Activated T-cell treated with anti-CD3 and anti-CD28 coated beads, Interleukin-2, amount 50 U/mL, for 4 hours (primary cell): ENCODE results near the gene MBD3L1. TPM values are rescaled to one million over a fixed set of nuclear protein-coding genes. Genes with fewer than 3 reads are reported as not detected.
A peak's percentile ranks its signal among the peaks of the same experiment; 100 is the strongest.

ENCODE experiments used
- ATAC-seq, 2 donors: fragments of 200-7000 bp; cut with Tn5 transposase; one replicate each; pipeline ENCODE4 v1.10.0; 2021
- DNase-seq: peaks from one replicate; pipeline ENCODE4 v3.0.0-alpha.2; 2020
- H3K27me3 Mint-ChIP-seq: one replicate; pipeline ENCODE4 v1.8.0; 2021; ENCODE audit warnings: low read depth, mixed read lengths
- H3K36me3 Mint-ChIP-seq: one replicate; pipeline ENCODE4 v1.8.0; 2022; ENCODE audit warnings: mixed read lengths; ENCODE audit not compliant: insufficient read depth
- H3K4me1 Mint-ChIP-seq: one replicate; pipeline ENCODE4 v1.8.0; 2021; ENCODE audit warnings: low read depth, mixed read lengths
- H3K4me3 Mint-ChIP-seq: one replicate; pipeline ENCODE4 v1.8.0; 2021; ENCODE audit warnings: mild to moderate bottlenecking, moderate library complexity, mixed read lengths
- H3K9me3 Mint-ChIP-seq: one replicate; pipeline ENCODE4 v1.8.0; 2021; ENCODE audit warnings: mixed read lengths
- total RNA-seq, 3 donors: library from RNA; stranded (reverse); gene quantifications; one replicate each; pipeline ENCODE4 v1.2.1, GENCODE V29; 2021

Gene MBD3L1
- not detected for total RNA-seq

GRCh38 chr19:8832132-8833021, at the start of gene MBD3L1, which contains the start of gene ZNF558:
MBD3L1 (plus strand) TSS chr19:8832377; CDS start chr19:8842679, 10,302 bp downstream.
ZNF558 (minus strand) TSS chr19:8832304; CDS start chr19:8822659, 9,645 bp downstream.
- ATAC-seq (peak; percentile 95 to 97), DNase-seq (peak; percentile 98)
- Mint-ChIP-seq H3K27me3 (no peaks in the 10 kb centered on the region), H3K4me1 (peaks cover 26% of the 10 kb centered on the region), H3K9me3 (peaks cover 3% of the 10 kb centered on the region), H3K36me3 (peaks cover 16% of the 10 kb centered on the region), H3K4me3 (peak within 1 kb of the TSS; percentile 84)

GRCh38 chr19:8794823-8795222, 37.4 kb upstream of the MBD3L1 start:
- Mint-ChIP-seq H3K4me1 (no peaks in the 10 kb centered on the region), H3K4me3 (no peak overlapping the region), H3K36me3 (no peaks in the 10 kb centered on the region), H3K27me3 (no peaks in the 10 kb centered on the region), H3K9me3 (peaks cover 13% of the 10 kb centered on the region)
- ATAC-seq = no peak
- DNase-seq = no peak

DNA sequence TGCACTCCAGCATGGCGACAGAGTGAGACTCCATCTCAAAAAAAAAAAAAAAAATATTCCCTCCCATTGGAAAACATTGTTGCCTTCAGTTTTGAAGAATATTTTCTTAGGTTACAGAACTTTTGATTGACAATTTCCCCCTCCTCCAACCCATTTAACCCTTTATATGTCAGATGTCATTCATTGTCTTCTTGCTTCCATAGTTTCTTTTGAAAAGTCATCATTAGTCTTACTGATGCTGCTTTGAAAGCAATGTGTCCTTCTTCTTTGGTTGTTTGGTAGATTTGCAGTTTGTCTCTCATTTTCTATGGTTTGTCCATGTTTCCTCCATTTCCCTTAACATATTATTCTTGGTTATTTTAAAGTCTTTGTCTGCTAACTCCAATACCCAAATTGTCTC, 25.5 kb upstream of the MBD3L1 start:
- no peak for DNase-seq
- Mint-ChIP-seq H3K9me3 (peaks cover 47% of the 10 kb centered on the region), H3K27me3 (no peaks in the 10 kb centered on the region), H3K4me3 (no peak overlapping the region), H3K36me3 (peaks cover 58% of the 10 kb centered on the region), H3K4me1 (no peaks in the 10 kb centered on the region)
- no peak for ATAC-seq

DNA sequence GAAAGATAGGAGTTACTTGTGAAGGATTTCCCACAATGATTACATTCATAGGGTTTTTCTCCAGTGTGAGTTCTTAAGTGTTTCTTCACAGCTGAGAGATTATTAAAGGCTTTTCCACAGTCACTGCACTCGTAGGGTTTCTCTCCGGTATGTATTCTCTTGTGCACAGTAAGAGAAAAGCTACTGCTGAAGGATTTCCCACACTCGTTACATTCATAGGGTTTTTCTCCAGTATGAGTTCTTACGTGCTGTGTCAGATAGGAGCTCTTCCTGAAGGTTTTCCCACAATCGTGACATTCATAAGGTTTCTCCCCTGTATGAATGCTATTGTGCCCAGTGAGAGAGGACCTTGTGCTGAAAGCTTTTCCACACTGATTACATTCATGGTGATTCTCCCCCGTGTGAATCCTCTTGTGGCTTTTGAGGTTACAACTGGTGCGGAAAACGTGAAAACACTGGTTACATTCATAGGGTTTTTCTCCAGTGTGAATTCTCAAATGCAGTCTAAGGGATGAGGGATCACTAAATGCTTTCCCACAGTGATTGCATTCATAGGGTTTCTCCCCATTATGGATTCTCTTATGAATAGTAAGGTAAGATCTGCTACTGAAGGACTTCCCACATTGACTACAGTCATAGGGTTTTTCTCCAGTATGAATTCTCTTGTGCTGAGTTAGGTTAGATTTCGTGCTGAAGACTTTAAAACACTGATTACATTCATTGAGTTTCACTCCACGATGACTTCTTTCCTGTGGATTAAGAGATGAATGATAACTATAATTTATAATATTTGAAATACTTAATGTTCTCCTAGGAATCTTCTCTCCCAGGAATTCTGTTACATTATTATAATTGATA, 20.6 kb upstream of the MBD3L1 start:
- Mint-ChIP-seq H3K36me3 (peaks cover 81% of the 10 kb centered on the region), H3K4me1 (no peaks in the 10 kb centered on the region), H3K9me3 (peaks cover 56% of the 10 kb centered on the region), H3K4me3 (no peak overlapping the region), H3K27me3 (no peaks in the 10 kb centered on the region)
- DNase-seq (no peak), ATAC-seq (no peak)

- ATAC-seq = no peak
- H3K4me1 Mint-ChIP-seq = no peaks in the 10 kb centered on the region
- peaks cover 60% of the 10 kb centered on the region for H3K9me3 Mint-ChIP-seq
- DNase-seq = no peak
- H3K4me3 Mint-ChIP-seq = no peak overlapping the region
- H3K27me3 Mint-ChIP-seq = no peaks in the 10 kb centered on the region
- H3K36me3 Mint-ChIP-seq = peaks cover 89% of the 10 kb centered on the region
Measured at GRCh38 chr19:8814176-8814575, 18.0 kb upstream of the MBD3L1 start.

GRCh38 chr19:8815780-8816179, 16.4 kb upstream of the MBD3L1 start:
- no peaks in the 10 kb centered on the region for H3K27me3 Mint-ChIP-seq
- H3K4me3 Mint-ChIP-seq = no peak overlapping the region
- DNase-seq (no peak), ATAC-seq (no peak)
- H3K4me1 Mint-ChIP-seq = no peaks in the 10 kb centered on the region
- peaks cover 59% of the 10 kb centered on the region for H3K9me3 Mint-ChIP-seq
- peaks cover 97% of the 10 kb centered on the region for H3K36me3 Mint-ChIP-seq

GRCh38 chr19:8820234-8820633, 11.9 kb upstream of the MBD3L1 start:
- H3K4me3 Mint-ChIP-seq = no peak overlapping the region
- peaks cover 33% of the 10 kb centered on the region for H3K9me3 Mint-ChIP-seq
- peaks cover 91% of the 10 kb centered on the region for H3K36me3 Mint-ChIP-seq
- no peak for ATAC-seq
- no peaks in the 10 kb centered on the region for H3K4me1 Mint-ChIP-seq
- no peak for DNase-seq
- H3K27me3 Mint-ChIP-seq = no peaks in the 10 kb centered on the region

GRCh38 chr19:8821748-8822241, 10.4 kb upstream of the MBD3L1 start:
- DNase-seq (no peak), ATAC-seq (no peak)
- H3K4me1 Mint-ChIP-seq = peaks cover 2% of the 10 kb centered on the region
- no peak overlapping the region for H3K4me3 Mint-ChIP-seq
- H3K27me3 Mint-ChIP-seq = no peaks in the 10 kb centered on the region
- H3K9me3 Mint-ChIP-seq = peaks cover 18% of the 10 kb centered on the region
- peaks cover 80% of the 10 kb centered on the region for H3K36me3 Mint-ChIP-seq

DNA sequence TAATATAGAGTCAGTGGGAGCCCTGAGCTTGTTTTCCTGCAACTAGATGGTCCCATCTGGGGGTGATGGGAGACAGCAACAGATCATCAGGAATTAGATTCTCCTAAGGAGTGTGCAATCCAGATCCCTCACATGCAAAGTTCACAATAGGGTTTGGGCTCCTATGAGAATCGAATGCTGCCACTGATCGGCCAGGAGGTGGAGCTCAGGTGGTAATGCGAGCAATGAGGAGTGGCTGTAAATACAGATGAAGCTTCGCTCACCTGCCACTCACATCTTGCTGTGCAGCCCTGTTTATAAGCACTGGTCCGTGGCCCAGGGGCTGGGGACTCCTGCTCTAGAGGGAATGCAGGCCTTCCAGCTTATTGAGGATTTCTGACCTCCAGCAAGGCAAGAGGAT, 5.8 kb upstream of the MBD3L1 start:
- no peak for ATAC-seq
- Mint-ChIP-seq H3K4me3 (no peak overlapping the region), H3K27me3 (no peaks in the 10 kb centered on the region), H3K36me3 (peaks cover 59% of the 10 kb centered on the region), H3K9me3 (no peaks in the 10 kb centered on the region), H3K4me1 (peaks cover 15% of the 10 kb centered on the region)
- no peak for DNase-seq

DNA sequence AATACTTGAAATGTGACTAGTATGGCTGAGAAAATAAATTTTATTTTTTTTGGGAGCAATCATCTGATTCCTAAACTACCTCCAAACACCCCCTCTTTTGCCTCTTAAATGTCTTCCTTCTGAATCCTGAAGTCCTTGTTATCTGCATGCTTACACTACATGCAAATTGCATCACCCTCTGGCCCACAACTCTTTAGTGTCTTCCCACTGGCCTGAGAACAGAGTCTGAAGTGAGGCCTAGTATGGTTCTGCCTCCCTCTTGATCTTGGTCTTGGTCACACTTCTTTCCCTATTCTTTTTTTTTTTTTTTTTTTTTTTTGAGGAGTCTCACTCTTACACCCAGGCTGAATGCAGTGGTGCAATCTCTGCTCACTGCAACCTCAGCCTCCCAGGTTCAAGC, 4.9 kb upstream of the MBD3L1 start:
- Mint-ChIP-seq H3K4me1 (peaks cover 19% of the 10 kb centered on the region), H3K9me3 (no peaks in the 10 kb centered on the region)

DNA sequence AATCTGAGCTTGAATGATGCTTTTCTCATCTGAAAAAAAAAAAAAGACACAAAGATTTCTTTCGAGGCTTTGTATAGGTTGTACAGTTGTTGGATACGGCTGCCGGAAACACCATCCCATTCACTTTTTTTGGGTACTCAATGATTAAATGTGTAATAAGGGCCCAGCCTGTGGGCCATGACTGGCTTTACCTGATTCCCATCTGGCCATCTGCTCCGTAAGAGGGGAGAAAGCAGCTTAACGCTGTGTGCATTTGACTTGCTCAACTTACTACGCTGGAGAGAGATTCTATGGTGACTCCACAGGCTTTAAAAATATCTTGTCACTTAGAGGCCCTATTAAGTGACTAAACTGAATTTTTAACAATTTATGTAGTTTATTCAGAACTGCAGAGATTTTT, 804 bp upstream of the MBD3L1 start:
- H3K4me3 Mint-ChIP-seq = peak overlapping the region; percentile 84
- H3K9me3 Mint-ChIP-seq = peaks cover 3% of the 10 kb centered on the region
- H3K4me1 Mint-ChIP-seq = peaks cover 26% of the 10 kb centered on the region
- H3K27me3 Mint-ChIP-seq = no peaks in the 10 kb centered on the region
- DNase-seq = no peak
- H3K36me3 Mint-ChIP-seq = peaks cover 20% of the 10 kb centered on the region
- no peak for ATAC-seq

More for the DNA sequence above, 4.9 kb upstream of the MBD3L1 start:
- peaks cover 50% of the 10 kb centered on the region for H3K36me3 Mint-ChIP-seq
- DNase-seq = no peak
- H3K4me3 Mint-ChIP-seq = no peak overlapping the region
- no peaks in the 10 kb centered on the region for H3K27me3 Mint-ChIP-seq
- ATAC-seq = no peak

GRCh38 chr19:8831832-8832131, 395 bp upstream of the MBD3L1 start:
- peaks cover 20% of the 10 kb centered on the region for H3K36me3 Mint-ChIP-seq
- peaks cover 3% of the 10 kb centered on the region for H3K9me3 Mint-ChIP-seq
- H3K27me3 Mint-ChIP-seq = no peaks in the 10 kb centered on the region
- peaks cover 26% of the 10 kb centered on the region for H3K4me1 Mint-ChIP-seq
- DNase-seq = no peak
- peak overlapping the region; percentile 84 for H3K4me3 Mint-ChIP-seq
- peak; percentile 7 for ATAC-seq

GRCh38 chr19:8835446-8835845, 3.3 kb downstream of the MBD3L1 start:
- ATAC-seq = no peak
- no peaks in the 10 kb centered on the region for H3K36me3 Mint-ChIP-seq
- H3K4me1 Mint-ChIP-seq = peaks cover 17% of the 10 kb centered on the region
- H3K27me3 Mint-ChIP-seq = peaks cover 2% of the 10 kb centered on the region
- DNase-seq = no peak
- H3K9me3 Mint-ChIP-seq = peaks cover 3% of the 10 kb centered on the region
- no peak overlapping the region for H3K4me3 Mint-ChIP-seq

DNA sequence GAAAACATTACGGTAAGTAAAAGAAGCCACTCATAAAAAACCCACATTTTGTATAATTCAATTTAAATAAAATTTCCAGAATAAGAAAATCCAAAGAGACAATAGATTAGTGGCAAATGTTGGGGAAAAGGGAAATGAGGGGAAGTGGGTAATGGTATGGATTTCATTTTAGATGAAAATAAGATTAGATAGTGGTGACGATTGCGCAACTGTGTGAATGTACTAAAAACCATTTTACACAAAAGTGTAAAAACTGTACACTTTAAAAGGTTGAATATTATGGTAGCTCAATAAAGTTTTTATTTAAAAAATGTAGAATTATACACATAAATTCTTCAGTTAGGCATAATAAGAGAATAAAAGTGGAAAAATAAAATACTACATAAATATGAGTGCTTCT, 3.7 kb downstream of the MBD3L1 start:
- peaks cover 5% of the 10 kb centered on the region for H3K27me3 Mint-ChIP-seq
- H3K4me3 Mint-ChIP-seq = no peak overlapping the region
- no peaks in the 10 kb centered on the region for H3K36me3 Mint-ChIP-seq
- ATAC-seq (no peak), DNase-seq (no peak)
- peaks cover 3% of the 10 kb centered on the region for H3K9me3 Mint-ChIP-seq
- H3K4me1 Mint-ChIP-seq = peaks cover 17% of the 10 kb centered on the region
